ENCODE measurements around the gene SENP1. TPM values are rescaled to one million over a fixed set of nuclear protein-coding genes. Genes with fewer than 3 reads are reported as not detected.
"Not testable (repeated sequence)": the region's sequence is repeated elsewhere in the genome, so short reads cannot be mapped to it uniquely, and the experiment has no call there.

The SENP1 gene
- total and polyA plus RNA-seq, 5 donors from 2014 or later = 10.7 to 25.1 (median 12.9) TPM

DNA sequence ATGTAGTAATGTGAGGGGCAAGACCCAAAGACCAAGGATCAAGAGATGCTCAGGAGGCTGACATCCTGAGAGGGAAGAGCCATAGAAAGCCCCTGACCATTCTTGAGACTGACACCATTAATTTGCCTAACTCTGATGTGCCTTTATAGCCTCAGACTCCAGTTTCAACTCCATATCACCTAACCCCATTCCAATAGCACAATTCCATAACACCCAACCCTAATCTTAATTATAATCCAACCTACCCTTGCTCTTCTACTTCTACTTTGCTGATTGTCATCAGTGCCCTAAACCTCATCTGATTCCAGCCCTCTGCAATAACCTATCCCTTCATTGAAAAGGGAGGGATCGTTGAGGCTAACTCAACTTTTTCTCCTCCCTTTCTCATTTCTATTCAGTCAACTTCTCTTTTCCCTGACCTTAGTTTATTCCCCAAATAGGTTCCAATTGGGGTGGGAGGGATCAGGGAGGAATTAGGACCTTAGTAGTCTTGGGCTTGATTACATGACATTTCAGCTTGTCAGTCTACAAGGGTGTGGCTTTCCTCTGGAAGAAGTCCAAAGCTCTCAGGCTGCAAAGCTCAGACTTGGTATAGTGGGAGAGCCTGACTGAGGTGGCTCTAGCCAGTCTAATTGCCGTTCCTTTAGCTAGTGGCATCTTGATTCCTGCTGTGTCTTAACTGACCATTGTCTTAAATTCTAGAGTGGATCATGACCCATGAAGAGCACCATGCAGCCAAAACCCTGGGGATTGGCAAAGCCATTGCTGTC is 16.4 kb upstream of the SENP1 start:
- Mint-ChIP-seq H3K27me3 (peaks cover 6% of the 10 kb centered on the region), H3K4me3 (peak overlapping the region in 1 of 4 donors; percentile 66), H3K9me3 (no peaks in the 10 kb centered on the region), H3K27ac (peak overlapping the region in 1 of 3 donors; percentile 9), H3K4me1 (peaks cover 18 to 28% (median 20%) of the 10 kb centered on the region in 4 donors), H3K36me3 (peaks cover 17% of the 10 kb centered on the region)
- H3K4me3 ChIP-seq (ENCODE audit: low read depth, low read length) = no peak overlapping the region
- peaks cover 9% of the 10 kb centered on the region for H3K4me1 ChIP-seq (ENCODE audit: control insufficient read depth, insufficient read depth, low read length, poor library complexity, severe bottlenecking)
- no peak for DNase-seq
- H3K36me3 ChIP-seq (ENCODE audit: control insufficient read depth, insufficient read depth, low read length) = peaks cover 5% of the 10 kb centered on the region
- no peak overlapping the region for H3K27ac ChIP-seq (ENCODE audit: insufficient read depth, low read length, poor library complexity, severe bottlenecking)
- H3K9me3 ChIP-seq (ENCODE audit: control insufficient read depth in 2 of 2, low read length in 2 of 2) = no peaks in the 10 kb centered on the region
- no peaks in the 10 kb centered on the region for H3K27me3 ChIP-seq (ENCODE audit: control insufficient read depth, insufficient read depth, low read length)
- no peak for ATAC-seq (ENCODE audit: low read depth in 2 of 2)

DNA sequence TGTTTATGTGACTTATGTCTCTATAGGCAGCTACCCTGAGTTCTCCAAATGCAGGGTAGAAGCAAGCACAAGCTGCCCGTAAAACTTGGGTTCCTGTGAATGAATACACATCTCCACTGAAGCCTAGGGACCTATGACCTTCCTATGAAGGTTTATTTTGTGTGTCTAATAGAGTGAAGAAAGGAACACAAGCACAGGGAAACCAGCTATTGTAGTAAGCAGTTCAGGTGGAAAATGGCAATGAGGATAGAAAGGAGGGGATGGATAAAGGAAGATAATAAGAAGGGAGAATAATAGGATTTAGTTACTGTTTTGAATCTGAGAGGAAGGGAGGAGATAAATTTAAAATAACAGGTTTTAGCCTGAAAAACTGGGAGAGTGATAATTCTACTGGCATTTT is 15.6 kb upstream of the SENP1 start:
- peaks cover 9% of the 10 kb centered on the region for H3K4me1 ChIP-seq (ENCODE audit: control insufficient read depth, insufficient read depth, low read length, poor library complexity, severe bottlenecking)
- peaks cover 5% of the 10 kb centered on the region for H3K36me3 ChIP-seq (ENCODE audit: control insufficient read depth, insufficient read depth, low read length)
- Mint-ChIP-seq H3K27ac (no peak overlapping the region), H3K36me3 (peaks cover 15% of the 10 kb centered on the region), H3K4me1 (peaks cover 18 to 28% (median 20%) of the 10 kb centered on the region in 4 donors), H3K27me3 (peaks cover 11% of the 10 kb centered on the region), H3K4me3 (peak overlapping the region in 2 of 4 donors; percentile 10 to 45), H3K9me3 (no peaks in the 10 kb centered on the region)
- no peaks in the 10 kb centered on the region for H3K9me3 ChIP-seq (ENCODE audit: control insufficient read depth in 2 of 2, low read length in 2 of 2)
- no peak overlapping the region for H3K27ac ChIP-seq (ENCODE audit: insufficient read depth, low read length, poor library complexity, severe bottlenecking)
- no peak for DNase-seq
- no peak overlapping the region for H3K4me3 ChIP-seq (ENCODE audit: low read depth, low read length)
- ATAC-seq (ENCODE audit: low read depth in 2 of 2) = no peak
- H3K27me3 ChIP-seq (ENCODE audit: control insufficient read depth, insufficient read depth, low read length) = no peaks in the 10 kb centered on the region

DNA sequence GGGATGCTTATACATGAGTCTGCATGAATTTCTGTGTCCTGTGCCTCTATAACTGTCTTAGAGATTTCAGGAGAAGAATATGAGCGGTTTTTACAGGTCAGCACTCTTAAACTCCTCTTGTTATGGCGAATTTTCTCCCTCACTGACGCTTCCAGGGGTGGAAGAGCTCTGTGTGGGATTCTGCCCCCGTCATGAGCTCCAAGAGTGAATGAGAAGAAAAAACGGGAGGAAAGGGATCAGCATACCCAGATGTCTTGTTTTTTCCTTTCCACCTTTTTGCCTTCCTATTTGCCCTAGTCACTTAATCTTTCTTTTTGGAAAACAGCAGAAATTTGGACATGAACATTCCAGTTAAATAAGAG is 13.9 kb upstream of the SENP1 start:
- no peak for ATAC-seq (ENCODE audit: low read depth in 2 of 2)
- H3K36me3 ChIP-seq (ENCODE audit: control insufficient read depth, insufficient read depth, low read length) = peaks cover 5% of the 10 kb centered on the region
- Mint-ChIP-seq H3K4me1 (peaks cover 18 to 28% (median 20%) of the 10 kb centered on the region in 4 donors), H3K9me3 (no peaks in the 10 kb centered on the region), H3K4me3 (peak overlapping the region; percentile 88 to 98 (median 98)), H3K27ac (peak overlapping the region in 2 of 3 donors; percentile 82 to 92), H3K27me3 (peaks cover 16% of the 10 kb centered on the region), H3K36me3 (peaks cover 10% of the 10 kb centered on the region)
- DNase-seq = no peak
- H3K4me1 ChIP-seq (ENCODE audit: control insufficient read depth, insufficient read depth, low read length, poor library complexity, severe bottlenecking) = peaks cover 9% of the 10 kb centered on the region
- no peak overlapping the region for H3K27ac ChIP-seq (ENCODE audit: insufficient read depth, low read length, poor library complexity, severe bottlenecking)
- H3K27me3 ChIP-seq (ENCODE audit: control insufficient read depth, insufficient read depth, low read length) = peaks cover 3% of the 10 kb centered on the region
- H3K9me3 ChIP-seq (ENCODE audit: control insufficient read depth in 2 of 2, low read length in 2 of 2) = no peaks in the 10 kb centered on the region
- H3K4me3 ChIP-seq (ENCODE audit: low read depth, low read length) = peak overlapping the region; percentile 77

DNA sequence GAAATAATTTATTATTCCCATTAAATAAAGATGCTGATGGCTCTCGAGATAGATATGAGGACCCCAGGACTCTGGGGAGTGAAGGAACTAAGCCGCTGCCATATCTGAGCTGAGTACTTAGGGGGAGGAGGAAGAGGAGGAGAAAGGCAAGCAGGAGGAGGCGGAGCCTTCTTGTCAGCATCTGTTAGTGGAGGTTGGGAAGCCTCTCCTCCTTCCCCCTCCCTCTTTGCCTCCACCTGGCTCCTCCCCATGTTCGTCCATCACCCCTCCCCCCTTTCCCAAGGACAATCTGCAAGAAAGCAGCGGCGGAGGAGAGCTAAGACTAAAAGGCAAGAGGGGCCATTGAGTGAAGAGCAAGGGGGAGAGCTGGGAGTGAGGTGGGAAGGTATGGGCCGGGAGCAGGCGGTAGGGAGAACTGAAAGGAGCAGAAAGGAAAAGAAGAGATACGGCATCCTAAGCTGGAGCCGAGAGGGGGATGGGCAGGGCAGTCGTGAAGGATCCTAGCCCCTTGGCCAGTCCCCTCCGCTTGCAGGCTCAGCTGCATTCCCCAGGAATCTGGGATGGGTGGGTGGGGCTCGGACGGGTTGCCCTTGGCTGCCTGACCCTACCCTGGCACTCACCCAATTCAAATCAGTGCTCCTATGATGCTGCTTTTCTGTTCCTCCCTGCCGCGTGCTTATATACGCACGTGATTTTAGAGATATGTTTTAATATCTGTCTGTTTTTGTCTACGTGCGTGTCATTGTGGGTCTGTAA is 13.4 kb upstream of the SENP1 start, which contains the start of gene PFKM:
Gene PFKM, plus strand, starts transcription at position 287 of the 756 bp plus-strand sequence. CDS start 3,411 bp downstream, outside the sequence.
- Histone ChIP-seq H3K36me3 (ENCODE audit: control insufficient read depth, insufficient read depth, low read length) (peaks cover 4% of the 10 kb centered on the region), H3K27me3 (ENCODE audit: control insufficient read depth, insufficient read depth, low read length) (peaks cover 3% of the 10 kb centered on the region), H3K4me3 (ENCODE audit: low read depth, low read length) (peak within 1 kb of the TSS; percentile 77), H3K9me3 (ENCODE audit: control insufficient read depth in 2 of 2, low read length in 2 of 2) (no peaks in the 10 kb centered on the region), H3K27ac (ENCODE audit: insufficient read depth, low read length, poor library complexity, severe bottlenecking) (no peak within 1 kb of the TSS), H3K4me1 (ENCODE audit: control insufficient read depth, insufficient read depth, low read length, poor library complexity, severe bottlenecking) (peaks cover 9% of the 10 kb centered on the region)
- peak within 1 kb of the TSS; percentile 88 to 98 (median 98) for H3K4me3 Mint-ChIP-seq
- H3K36me3 Mint-ChIP-seq = peaks cover 7% of the 10 kb centered on the region
- H3K9me3 Mint-ChIP-seq = peaks cover 0 to 2% (median 0%) of the 10 kb centered on the region in 7 donors
- peaks cover 18% of the 10 kb centered on the region for H3K27me3 Mint-ChIP-seq
- H3K27ac Mint-ChIP-seq = peak within 1 kb of the TSS; percentile 82 to 92 (median 84)
- DNase-seq (peak; percentile 47 to 92 (median 58)), ATAC-seq (ENCODE audit: low read depth in 2 of 2) (peak; percentile 95 to 96)
- peaks cover 18 to 28% (median 18%) of the 10 kb centered on the region in 4 donors for H3K4me1 Mint-ChIP-seq

DNA sequence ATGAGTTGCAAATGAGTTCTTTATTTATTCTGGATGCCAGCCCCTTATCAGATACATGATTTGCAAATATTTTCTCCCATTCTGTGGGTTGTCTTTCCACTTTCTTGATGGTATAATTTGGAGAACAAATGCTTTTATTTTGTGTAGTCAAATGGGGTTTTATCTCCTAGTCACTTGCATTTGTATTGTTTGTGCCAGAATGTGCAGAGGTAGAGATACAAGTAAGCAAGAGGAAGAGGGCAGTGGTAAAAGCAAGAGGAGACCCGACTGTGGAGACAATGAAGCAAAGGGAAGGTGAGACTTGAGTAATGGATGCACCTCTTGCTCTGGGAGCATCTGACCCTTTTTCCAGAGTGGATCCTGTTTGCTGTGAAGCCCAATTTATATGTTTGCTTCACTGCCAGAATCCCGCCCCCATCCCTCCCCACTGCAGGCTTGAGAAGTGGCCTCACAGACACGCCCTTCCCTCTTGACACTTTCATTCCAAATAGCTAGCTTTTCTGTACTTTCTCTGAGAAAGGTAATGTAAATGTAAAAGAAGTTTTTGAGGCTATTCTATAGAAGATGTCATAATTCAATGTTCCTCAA is 12.5 kb upstream of the SENP1 start:
- Histone ChIP-seq H3K36me3 (ENCODE audit: control insufficient read depth, insufficient read depth, low read length) (no peaks in the 10 kb centered on the region), H3K9me3 (ENCODE audit: control insufficient read depth in 2 of 2, low read length in 2 of 2) (no peaks in the 10 kb centered on the region), H3K4me1 (ENCODE audit: control insufficient read depth, insufficient read depth, low read length, poor library complexity, severe bottlenecking) (peaks cover 9% of the 10 kb centered on the region), H3K27ac (ENCODE audit: insufficient read depth, low read length, poor library complexity, severe bottlenecking) (no peak overlapping the region), H3K27me3 (ENCODE audit: control insufficient read depth, insufficient read depth, low read length) (peaks cover 3% of the 10 kb centered on the region), H3K4me3 (ENCODE audit: low read depth, low read length) (peak overlapping the region; percentile 77)
- ATAC-seq (ENCODE audit: low read depth in 2 of 2) = no peak
- Mint-ChIP-seq H3K36me3 (peaks cover 5% of the 10 kb centered on the region), H3K4me3 (peak overlapping the region; percentile 88 to 98 (median 98)), H3K9me3 (peaks cover 0 to 2% (median 0%) of the 10 kb centered on the region in 7 donors), H3K4me1 (peaks cover 17 to 28% (median 18%) of the 10 kb centered on the region in 4 donors), H3K27ac (peak overlapping the region in 1 of 3 donors; percentile 92), H3K27me3 (peaks cover 22% of the 10 kb centered on the region)
- no peak for DNase-seq

DNA sequence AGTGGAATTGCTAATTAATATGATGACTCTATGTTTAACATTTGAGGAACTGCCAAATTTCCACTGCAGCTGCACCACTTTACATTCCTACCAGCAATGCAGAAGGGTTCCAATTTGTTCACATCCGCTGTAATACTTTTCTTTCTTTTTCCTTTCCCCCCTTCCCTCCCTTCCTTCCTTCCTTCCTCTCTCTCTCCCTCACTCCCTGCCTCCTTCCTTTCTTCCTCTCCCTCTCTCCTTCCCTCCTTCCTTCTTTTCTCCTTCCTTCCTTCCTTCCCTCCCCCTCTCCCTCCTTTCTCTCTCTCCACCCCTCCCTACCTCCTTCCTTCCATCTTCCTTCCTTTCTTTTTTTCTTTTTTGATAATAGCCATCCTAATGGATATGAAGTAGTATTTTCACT is 10.1 kb upstream of the SENP1 start:
- H3K27me3 Mint-ChIP-seq = peaks cover 22% of the 10 kb centered on the region
- no peaks in the 10 kb centered on the region for H3K36me3 Mint-ChIP-seq

DNA sequence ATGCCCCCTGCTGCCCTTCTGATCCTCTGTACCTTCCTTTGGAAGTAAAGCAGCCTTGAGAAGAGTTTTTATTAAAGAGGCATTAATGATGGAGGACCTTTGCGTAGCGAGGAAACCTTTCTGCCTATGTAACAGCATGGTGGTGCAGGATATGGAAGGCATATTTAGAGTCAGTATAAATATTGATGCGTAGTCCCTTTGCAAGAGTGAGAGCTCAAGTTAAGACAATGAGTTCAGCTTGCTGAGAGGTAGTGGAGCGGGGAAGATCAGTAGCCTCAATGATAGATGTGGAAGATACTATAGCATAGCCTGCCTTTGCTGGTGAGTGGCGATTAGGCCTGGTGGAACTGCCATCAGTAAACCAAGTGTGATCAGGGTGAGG is 5.4 kb upstream of the SENP1 start:
- not testable (repeated sequence) for ATAC-seq (ENCODE audit: low read depth in 2 of 2)
- peaks cover 11% of the 10 kb centered on the region for H3K27me3 Mint-ChIP-seq

More for the DNA sequence above, 10.1 kb upstream of the SENP1 start:
- Mint-ChIP-seq H3K4me1 (peaks cover 11 to 26% (median 17%) of the 10 kb centered on the region in 4 donors), H3K4me3 (no peak overlapping the region), H3K9me3 (peaks cover 0 to 2% (median 0%) of the 10 kb centered on the region in 7 donors), H3K27ac (no peak overlapping the region)
- ATAC-seq (ENCODE audit: low read depth in 2 of 2) (no peak), DNase-seq (no peak)
- H3K9me3 ChIP-seq (ENCODE audit: control insufficient read depth in 2 of 2, low read length in 2 of 2) = no peaks in the 10 kb centered on the region
- no peak overlapping the region for H3K27ac ChIP-seq (ENCODE audit: insufficient read depth, low read length, poor library complexity, severe bottlenecking)
- no peaks in the 10 kb centered on the region for H3K36me3 ChIP-seq (ENCODE audit: control insufficient read depth, insufficient read depth, low read length)
- peaks cover 9% of the 10 kb centered on the region for H3K4me1 ChIP-seq (ENCODE audit: control insufficient read depth, insufficient read depth, low read length, poor library complexity, severe bottlenecking)
- peaks cover 3% of the 10 kb centered on the region for H3K27me3 ChIP-seq (ENCODE audit: control insufficient read depth, insufficient read depth, low read length)
- no peak overlapping the region for H3K4me3 ChIP-seq (ENCODE audit: low read depth, low read length)

More for the DNA sequence above, 5.4 kb upstream of the SENP1 start:
- H3K27ac ChIP-seq (ENCODE audit: insufficient read depth, low read length, poor library complexity, severe bottlenecking); H3K36me3 ChIP-seq (ENCODE audit: control insufficient read depth, insufficient read depth, low read length); H3K36me3 Mint-ChIP-seq; DNase-seq; H3K27ac Mint-ChIP-seq; H3K9me3 ChIP-seq (ENCODE audit: control insufficient read depth in 2 of 2, low read length in 2 of 2); H3K4me3 ChIP-seq (ENCODE audit: low read depth, low read length); H3K27me3 ChIP-seq (ENCODE audit: control insufficient read depth, insufficient read depth, low read length); H3K4me3 Mint-ChIP-seq; H3K9me3 Mint-ChIP-seq: not testable (repeated sequence)
- peaks cover 10% of the 10 kb centered on the region for H3K4me1 ChIP-seq (ENCODE audit: control insufficient read depth, insufficient read depth, low read length, poor library complexity, severe bottlenecking)
- H3K4me1 Mint-ChIP-seq = peaks cover 7 to 18% (median 14%) of the 10 kb centered on the region in 4 donors

All from CD4-positive, CD25-positive, alpha-beta regulatory T cell (primary cell).